ENCODE data around the gene CYP4F12. TPM values are rescaled to one million over a fixed set of nuclear protein-coding genes. Genes with fewer than 3 reads are reported as not detected.

Gene CYP4F12
- total and polyA plus RNA-seq, 2 of the 4 experiments (the other 2 are of a cell fraction) = not detected

- H4K20me1 ChIP-seq (ENCODE audit: insufficient read depth, low read length) = no peaks in the 10 kb centered on the region
- no peak overlapping the region for H4K5ac ChIP-seq (ENCODE audit: low read depth, low read length)
- H4K91ac ChIP-seq (ENCODE audit: insufficient read depth, low read depth, low read length) = no peak overlapping the region
- H3K4ac ChIP-seq (ENCODE audit: low read depth, low read length) = no peak overlapping the region
- no peak overlapping the region for H2AK9ac ChIP-seq (replicated peaks; ENCODE audit: low read depth, low read length, poor library complexity)
- TF ChIP-seq BHLHE40 (IDR thresholded peaks at IDR 0.05; ENCODE audit: low read depth, low read length) = no peak
- no peak for TF ChIP-seq CHD1 (IDR thresholded peaks at IDR 0.05; ENCODE audit: low read depth, low read length)
- no peak for TF ChIP-seq MXI1 (IDR thresholded peaks at IDR 0.05; ENCODE audit: borderline replicate concordance, low read depth, low read length)
- TF ChIP-seq MAZ (IDR thresholded peaks at IDR 0.05; ENCODE audit: borderline replicate concordance, low read depth, low read length) = no peak
- no peak for TF ChIP-seq NFE2L2 (IDR thresholded peaks at IDR 0.05; ENCODE audit: low read depth, low read length)
- TF ChIP-seq MAFK (IDR thresholded peaks at IDR 0.05; ENCODE audit: low read depth, low read length) = no peak
- BruUV-seq (replicated peaks) = no TSS peak
- H3K4me3 ChIP-seq (ENCODE audit: insufficient read depth, low read depth, low read length) = no peak overlapping the region
- no peak overlapping the region for H3K14ac ChIP-seq (replicated peaks; ENCODE audit: low read depth, low read length)
- H3K27ac ChIP-seq (ENCODE audit: insufficient read depth, low read length) = no peak overlapping the region
- H2BK120ac ChIP-seq (ENCODE audit: low read depth, low read length) = no peak overlapping the region
- no peaks in the 10 kb centered on the region for H3K36me3 ChIP-seq (ENCODE audit: control insufficient read depth, insufficient read depth, low read length)
- no peak overlapping the region for H2BK20ac ChIP-seq (ENCODE audit: low read depth, low read length)
- no peak for ATAC-seq (ENCODE audit: low read depth)
- no CpG with 5 or more reads among the region's 6 CpGs for WGBS, 2 experiments (ENCODE audit: extremely low coverage in 2 of 2, insufficient read length in 1 of 2)
- no peaks in the 10 kb centered on the region for H3K79me1 ChIP-seq (ENCODE audit: low read depth in 1 of 2, low read length in 2 of 2)
- H3K23ac ChIP-seq (ENCODE audit: low read depth, low read length) = no peak overlapping the region
- ChIA-PET POLR2A (ENCODE audit: unreplicated experiment) (no interaction called here), CTCF (no interaction called here)
- H3K56ac ChIP-seq (ENCODE audit: extremely low read depth, insufficient read depth, low read length) = no peak overlapping the region
- dilution Hi-C loops (cut with HindIII; ENCODE audit: low sequenced_read_pairs, unreplicated experiment) = no loop called here
- in situ Hi-C loops (cut with MboI; ENCODE audit: low sequenced_read_pairs) = no loop called here
- no peaks in the 10 kb centered on the region for H3K9me1 ChIP-seq (ENCODE audit: insufficient read depth, low read length)
- no peak overlapping the region for H3K4me2 ChIP-seq (ENCODE audit: low read depth, low read length)
- H4K8ac ChIP-seq (ENCODE audit: low read depth in 2 of 2, low read length in 2 of 2) = no peak overlapping the region
- no peak for DNase-seq
- H3K4me1 ChIP-seq (ENCODE audit: control insufficient read depth, insufficient read depth, low read length) = no peaks in the 10 kb centered on the region
- no peaks in the 10 kb centered on the region for H3K27me3 ChIP-seq (ENCODE audit: control insufficient read depth, insufficient read depth, low read length)
- H3K9ac ChIP-seq (ENCODE audit: low read depth, low read length) = no peak overlapping the region
- no peak overlapping the region for H2AK5ac ChIP-seq (ENCODE audit: low read depth, low read length)
- no peak overlapping the region for H2BK15ac ChIP-seq (ENCODE audit: low read depth, low read length)
- intact Hi-C loops (cut with micrococcal nuclease) = no loop called here
- no peak overlapping the region for H2BK5ac ChIP-seq (ENCODE audit: low read depth, low read length, poor library complexity, severe bottlenecking)
- no peak overlapping the region for H2AFZ ChIP-seq (replicated peaks; ENCODE audit: low read length, poor library complexity)
- peaks cover 15% of the 10 kb centered on the region for H3K9me3 ChIP-seq (ENCODE audit: control insufficient read depth, insufficient read depth, low read length)
- no peak overlapping the region for H3K18ac ChIP-seq (ENCODE audit: low read depth, low read length)
These were observed 61.0 kb downstream of the CYP4F12 start for GRCh38 chr19:15733895-15734294.

Measured in IMR-90 (cell line).